Erythroblast (primary cell): ENCODE data around the gene OCRL.

ENCODE experiments used
- GATA1 ChIP-seq: IDR thresholded peaks from 2 replicates; pipeline ENCODE4 v1.6.1; 2011; ENCODE audit warnings: low read depth, mild to moderate bottlenecking, control low read depth, low read length, moderate library complexity
- POLR2A ChIP-seq: IDR thresholded peaks from 2 replicates; pipeline ENCODE4 v1.6.1; 2011; ENCODE audit warnings: mild to moderate bottlenecking, low read length

DNA sequence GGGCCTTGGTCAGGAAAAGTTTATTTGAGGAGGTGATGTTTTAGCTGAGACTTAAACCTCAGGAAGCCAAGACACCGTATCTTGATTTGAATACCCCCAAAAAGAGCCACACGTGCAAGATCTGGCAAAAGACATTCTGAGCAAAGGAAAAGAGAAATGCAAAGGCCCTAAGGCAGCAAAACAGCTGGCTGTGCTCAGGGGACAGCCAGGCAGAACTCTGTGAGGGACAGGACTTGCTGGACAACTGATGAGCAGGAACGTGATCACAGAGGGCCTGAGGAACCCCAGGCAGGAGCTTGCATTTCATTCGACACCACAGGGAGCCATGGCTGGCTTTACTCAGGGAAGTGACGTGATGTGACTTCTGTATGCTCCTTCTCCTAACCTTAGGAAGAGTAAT, 56.0 kb downstream of the OCRL start:
- TF ChIP-seq POLR2A (no peak), GATA1 (no peak)
